ENCODE measurements around the gene NAV2.

NAV2 gene

DNA sequence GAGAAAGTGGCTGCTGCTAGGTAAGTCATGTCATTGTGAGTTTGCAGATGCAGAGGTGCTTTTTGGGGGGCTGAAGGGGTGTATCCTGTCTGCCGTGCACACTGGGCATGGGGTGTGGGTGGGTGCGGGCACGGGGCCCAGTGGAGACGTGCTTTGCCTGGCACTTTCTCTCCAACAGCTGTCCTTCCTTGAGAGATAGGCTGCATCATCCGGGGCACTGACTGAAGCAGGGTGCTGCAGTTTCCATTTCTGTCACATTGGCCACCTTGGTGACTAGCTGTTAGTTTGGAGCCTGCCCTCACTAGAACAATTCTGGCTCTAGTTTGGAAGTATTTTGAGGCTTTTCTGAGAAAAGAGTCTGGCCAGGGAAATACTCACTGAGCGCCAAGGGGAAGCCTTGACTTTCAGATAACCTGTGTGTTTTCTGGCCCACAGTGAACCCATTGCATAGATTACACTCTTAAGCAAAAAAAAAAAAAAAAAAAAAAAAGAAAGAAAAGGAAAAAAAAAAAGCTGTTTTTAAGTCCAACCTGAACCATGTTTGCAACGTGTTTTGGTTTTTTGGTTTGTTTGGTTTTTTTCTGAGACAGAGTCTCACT is 219.2 kb downstream of the NAV2 start:
- FAIRE-seq: no peak

DNA sequence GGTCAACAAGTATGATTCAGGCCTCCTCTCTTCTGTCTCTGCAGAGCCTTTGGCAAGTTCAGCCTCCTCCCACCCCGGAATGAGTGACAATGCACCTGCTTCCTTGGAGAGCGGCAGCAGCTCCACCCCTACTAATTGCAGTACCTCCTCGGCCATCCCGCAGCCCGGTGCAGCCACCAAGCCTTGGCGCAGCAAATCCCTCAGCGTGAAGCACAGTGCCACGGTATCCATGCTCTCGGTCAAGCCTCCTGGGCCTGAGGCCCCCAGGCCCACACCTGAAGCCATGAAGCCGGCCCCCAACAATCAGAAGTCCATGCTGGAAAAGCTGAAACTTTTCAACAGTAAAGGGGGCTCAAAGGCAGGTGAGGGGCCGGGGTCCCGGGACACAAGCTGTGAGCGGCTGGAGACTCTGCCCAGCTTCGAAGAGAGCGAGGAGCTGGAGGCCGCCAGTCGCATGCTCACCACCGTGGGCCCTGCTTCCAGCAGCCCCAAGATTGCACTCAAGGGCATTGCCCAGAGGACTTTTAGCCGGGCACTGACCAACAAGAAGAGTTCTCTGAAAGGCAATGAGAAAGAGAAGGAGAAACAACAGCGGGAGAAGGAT is 220.6 kb downstream of the NAV2 start:
- no peak for FAIRE-seq

DNA sequence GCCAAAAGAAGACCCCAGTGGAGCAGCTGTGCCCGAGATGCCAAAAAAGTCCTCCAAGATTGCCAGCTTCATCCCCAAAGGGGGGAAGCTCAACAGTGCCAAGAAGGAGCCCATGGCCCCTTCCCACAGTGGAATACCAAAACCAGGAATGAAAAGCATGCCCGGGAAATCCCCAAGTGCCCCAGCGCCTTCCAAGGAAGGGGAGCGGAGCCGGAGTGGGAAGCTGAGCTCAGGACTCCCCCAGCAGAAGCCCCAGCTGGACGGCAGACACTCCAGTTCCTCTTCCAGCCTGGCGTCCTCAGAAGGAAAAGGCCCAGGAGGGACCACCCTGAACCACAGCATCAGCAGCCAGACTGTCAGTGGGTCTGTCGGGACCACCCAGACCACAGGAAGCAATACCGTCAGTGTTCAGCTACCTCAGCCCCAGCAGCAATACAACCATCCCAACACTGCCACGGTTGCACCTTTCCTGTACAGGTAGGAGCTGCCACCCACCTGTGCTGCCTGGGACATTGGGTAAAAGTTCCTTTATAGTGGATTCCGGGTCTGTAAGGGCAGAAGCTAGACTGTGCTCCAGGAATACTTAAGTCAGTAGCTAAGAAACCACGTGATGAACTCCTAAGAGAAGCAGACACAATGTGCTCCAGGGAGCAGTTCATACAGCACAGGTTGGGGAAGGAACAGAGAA is 221.3 kb downstream of the NAV2 start:
- no peak for FAIRE-seq

DNA sequence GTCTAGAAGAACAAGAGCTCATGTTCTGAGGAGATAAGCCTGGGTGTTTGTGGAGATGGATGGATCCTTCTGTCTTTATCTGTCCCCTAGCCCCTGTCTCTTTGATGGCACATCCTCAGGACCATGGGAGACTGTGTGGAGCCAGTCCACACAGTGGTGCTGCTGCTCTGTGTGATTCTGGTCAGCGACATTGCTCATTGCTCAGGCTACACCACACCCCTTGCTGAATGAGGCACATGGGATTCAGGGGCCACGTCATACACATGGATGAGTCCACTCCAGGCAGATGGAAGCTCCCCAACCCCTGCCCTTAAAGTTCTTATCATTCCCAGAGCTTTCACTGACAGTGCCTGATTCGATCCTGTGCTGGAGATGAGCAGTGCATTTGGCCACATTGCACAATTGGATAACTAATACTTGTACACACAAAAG is 222.2 kb downstream of the NAV2 start:
- no peak for FAIRE-seq

DNA sequence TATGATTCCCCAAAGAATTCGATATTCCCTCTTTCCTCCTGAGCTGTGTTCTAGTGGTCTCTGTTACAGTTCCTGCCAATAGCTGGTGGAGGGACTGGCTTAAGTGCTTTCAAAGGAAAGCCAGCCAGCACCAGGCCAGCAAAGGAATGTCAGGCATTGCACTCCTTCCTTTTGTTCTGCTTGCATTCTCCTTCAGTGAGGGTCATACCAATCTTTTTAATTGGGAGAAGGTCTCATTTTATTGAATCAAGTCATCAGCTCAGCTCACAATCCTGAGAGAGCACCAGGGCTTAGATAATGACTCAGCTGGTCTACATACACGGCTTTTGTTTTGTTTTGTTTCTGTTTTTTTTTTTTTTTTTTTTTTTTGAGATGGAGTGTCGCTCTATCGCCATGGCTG is 222.9 kb downstream of the NAV2 start:
- no peak for FAIRE-seq

DNA sequence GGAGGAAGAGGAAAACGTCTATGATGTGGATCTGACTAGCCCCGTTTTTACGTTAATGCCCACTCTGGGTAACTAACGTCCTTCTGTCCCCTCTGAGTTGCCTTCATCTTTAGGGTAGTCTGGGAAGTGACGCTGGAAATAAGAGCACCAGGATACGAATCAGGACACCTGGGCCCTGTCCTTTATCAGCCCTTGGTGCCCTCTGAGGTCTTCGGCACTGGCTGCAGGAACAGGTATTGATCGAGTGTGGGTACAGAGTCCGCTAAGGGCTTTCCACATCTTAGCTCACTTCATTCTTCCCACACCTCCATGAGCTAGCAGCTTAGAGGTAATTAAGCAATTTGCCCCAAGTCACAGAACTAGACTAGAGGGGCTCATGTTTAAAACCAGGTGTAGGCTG is 223.8 kb downstream of the NAV2 start:
- no peak for FAIRE-seq

DNA sequence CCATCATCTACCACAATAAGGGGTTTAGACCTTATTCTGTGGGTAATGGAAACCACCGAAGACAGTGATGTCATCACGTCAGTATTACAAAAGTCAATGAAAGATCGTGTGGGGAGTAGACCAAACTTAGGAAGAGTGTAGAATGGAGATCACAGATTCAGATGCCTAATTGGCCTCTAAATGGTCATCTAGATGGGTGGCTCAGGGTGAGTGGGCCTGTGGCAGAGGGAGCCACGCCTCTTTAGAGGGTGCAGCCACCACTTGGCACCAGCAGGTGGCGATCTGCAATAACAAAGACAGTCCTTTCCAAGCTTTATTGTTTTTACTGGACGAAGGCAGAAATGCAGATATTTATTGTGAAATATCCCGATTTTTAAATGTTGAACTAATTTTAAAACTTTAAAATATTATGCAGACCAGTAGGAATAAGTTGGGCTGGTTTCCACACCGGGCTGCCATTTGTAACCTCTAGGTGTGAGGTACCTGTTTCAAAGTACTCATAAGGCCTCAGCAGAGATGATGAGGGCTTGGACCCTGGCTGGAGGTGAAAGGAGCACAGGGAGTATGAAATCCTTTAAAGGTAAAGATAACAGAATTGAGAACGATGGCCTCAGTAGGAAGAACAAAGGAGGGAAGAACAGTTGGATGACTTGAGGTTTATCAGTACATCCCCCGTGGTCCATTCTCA is 225.7 kb downstream of the NAV2 start:
- FAIRE-seq: no peak

DNA sequence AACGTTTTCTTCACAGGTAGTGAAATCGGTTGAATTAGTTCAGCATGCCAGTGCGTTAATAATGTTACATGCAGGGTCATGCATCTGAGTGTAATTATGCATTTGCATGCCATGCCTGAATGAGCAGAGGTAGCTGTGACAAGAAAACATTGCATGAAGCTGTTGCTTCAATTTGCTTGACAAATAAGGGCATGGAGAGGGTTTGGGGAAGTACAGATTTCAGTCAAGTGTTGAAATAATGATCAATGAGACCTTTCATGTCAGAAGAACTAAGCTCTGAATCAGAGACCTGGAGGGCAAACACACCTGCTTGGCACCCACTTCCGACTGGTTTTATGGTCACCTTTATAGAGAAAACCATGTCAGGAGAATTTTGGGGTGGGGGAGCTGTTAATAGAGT is 226.2 kb downstream of the NAV2 start:
- no peak for FAIRE-seq

DNA sequence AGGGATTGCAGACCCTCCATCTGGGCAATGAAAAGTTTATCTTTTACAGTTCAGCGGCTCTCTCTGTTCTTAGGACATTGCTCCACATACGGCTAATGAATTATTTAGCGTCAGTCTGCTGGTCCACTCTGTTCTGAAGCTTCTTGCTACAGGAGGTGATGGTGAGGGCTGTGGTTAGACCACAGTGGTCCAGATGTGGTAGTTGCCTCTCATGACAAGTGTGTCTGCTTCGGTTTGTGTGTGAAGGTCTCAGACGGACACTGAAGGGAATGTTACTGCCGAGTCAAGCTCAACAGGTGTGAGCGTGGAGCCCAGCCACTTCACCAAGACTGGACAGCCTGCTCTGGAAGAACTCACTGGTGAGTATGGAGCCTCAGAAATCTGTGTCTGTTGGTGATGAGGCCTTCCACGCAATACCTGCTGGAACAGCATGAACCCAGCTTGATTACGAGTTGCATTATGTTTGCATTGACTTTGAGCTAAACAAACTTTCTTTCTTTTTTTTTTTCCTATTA is 226.8 kb downstream of the NAV2 start:
- no peak for FAIRE-seq

DNA sequence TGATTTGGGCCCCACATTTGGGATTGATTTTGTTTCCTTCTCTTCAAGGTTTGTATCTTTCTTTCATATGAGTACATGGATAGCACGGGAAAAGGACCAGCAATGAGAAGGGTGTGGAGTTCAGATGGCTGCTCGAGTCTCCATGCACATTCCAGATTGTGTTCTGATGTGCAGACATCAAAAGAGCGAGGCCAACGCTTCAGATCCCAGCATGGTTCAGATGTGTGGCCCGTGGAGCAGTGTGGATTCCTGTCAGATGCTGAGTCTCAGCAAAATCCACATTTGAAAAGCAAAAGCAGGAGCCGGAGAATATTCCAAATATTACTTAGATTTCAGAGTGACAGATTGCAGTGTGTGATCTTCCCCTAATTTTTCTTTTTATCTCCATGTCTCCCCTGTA is 228.2 kb downstream of the NAV2 start:
- FAIRE-seq: no peak

DNA sequence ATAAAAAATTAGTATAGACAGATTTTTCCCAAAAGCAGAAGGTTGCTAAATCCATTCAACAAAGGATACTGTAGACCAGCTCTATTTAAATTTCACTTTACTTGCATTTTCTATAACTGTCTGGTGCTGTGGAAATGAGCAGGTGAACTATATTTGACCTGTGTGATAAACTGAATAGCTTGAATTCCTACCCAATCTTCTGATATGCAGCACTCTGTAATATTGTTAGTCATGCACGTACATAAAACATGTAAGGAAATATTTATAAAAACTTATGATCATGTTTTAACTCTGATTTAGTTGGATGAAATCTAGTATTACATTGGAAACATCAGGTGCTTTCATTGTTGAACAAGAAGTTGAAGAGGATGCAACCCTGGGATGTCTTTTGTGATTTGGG is 234.0 kb downstream of the NAV2 start:
- no peak for FAIRE-seq

DNA sequence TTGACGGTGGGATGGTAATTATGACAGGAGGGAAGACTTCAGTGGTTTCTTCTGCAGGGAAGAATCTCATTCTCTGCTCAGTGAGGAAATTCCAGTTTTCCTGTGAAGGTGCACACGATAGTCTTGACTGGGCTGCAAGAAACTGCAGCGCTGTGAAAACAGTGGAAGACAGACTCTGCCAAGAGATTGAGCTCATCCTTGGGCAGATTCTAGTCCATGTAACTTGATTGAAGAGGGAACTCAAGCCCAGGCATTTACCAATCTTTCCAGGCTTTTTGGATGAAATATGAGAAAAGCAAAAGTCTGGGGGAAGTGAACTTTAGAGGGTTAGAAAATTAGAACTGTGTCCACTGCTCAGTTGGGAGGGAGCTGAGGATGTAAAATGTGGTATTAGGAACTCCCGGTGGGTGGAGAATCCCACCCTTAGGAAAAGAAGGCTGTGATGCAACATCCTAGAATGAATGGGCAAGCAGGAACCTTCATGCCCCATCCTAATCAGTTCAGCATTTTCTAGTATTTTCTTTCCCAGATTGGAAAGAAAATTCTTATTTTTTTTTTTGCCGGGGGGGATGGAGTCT is 235.0 kb downstream of the NAV2 start:
- FAIRE-seq: no peak

DNA sequence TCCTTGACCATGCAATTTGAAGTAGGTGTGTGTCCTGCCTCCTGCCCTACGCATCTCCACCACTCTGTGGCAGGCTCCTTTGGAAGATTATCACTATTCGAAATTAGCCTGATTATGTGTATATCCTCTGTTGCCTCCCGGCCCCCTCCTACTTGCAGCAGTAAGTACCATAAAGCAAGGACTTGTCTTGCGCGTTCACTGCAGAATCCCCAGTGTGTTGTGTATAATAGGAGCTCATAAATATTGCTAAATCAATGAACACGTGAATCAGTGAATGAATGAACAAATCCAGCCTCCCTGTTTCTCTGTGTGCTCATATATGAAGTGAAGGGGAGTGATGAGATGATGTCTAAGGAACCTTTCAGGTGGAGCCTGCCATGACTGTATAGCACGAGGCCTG is 237.0 kb downstream of the NAV2 start:
- no peak for FAIRE-seq

DNA sequence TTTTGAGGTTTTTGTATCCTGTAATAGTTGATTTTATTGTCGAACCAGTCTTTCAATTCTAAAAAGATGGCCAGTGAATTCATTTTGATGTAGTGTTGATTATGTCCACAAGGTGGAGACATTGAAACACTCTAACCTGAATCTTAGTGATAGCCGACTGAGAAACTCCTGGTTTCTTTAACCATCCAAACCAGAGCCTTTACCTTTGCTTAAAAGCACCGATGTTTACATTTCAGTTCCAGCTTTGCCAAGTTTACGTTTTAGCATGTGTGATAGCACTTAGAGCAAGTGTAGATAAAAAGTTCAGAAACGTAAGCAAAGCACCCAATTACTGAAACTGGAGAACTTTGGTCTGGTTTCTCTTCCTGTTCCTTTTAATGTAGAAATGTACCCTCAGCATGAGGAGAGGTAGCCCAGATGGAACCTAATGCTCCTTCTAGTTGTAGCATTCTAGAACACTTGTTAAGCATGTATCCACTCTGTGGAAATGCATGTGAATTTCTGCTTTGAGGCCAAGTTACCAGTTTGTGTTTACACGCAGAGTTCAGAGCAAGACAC is 239.0 kb downstream of the NAV2 start:
- FAIRE-seq: no peak

DNA sequence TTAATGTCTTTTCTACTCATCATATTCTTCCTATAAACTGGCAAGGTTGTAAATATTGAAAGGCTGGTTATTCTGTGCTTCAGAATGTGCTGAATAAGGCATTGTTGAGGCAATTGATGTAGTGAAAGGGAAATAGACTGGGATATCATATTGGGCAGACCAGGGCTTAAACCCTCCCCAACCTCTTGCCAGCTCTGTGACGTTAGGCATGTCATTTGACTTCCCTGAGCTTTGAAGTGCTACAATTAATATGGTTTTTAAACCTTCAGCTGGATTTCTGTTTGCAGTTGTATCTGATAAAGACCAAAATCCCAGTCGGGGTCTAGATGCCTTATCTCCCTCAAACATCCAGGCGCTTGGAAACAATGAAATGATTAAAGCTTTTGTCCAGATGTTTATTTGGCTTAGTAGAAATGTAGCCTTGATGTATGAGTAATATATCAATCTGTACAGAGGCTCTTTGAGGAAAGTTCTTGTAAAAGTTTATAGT is 239.5 kb downstream of the NAV2 start:
- no peak for FAIRE-seq

DNA sequence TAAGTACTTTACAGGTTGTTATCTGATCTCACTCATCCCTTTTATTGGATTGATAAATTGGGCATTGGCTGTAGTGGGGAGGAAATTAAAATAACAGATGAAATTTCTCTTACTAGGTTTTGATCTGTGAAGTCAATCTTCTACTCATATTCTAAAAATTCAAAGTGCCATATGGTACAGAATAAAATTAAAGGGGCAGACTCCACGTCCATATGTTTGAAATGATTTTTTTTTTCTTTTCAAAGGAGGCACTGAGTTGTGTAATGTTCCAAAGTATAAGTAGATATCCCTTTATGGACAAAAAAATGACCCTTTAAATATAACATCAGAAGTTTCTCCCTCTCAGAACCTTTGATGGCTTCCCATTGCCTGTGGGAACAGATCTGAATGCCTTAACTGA is 240.3 kb downstream of the NAV2 start:
- no peak for FAIRE-seq

DNA sequence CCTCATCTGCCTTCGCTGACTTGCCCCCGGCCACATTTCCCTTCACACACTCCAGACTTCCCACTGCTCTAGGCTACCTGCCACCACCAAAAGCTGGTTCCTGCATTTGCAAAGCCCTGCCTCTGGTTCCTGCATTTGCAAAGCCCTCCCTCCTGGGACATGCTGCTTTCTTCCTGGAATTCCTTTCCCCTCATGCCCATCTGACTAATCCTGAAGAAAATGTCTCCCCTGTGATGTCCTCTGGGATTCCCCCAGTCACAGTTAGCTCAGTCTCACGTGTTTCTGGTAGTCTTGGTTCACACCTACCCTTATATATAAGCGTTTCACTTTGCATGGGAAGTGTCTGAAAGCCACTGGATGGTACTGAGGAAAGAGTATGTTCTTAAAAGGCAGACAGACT is 240.7 kb downstream of the NAV2 start:
- no peak for FAIRE-seq

DNA sequence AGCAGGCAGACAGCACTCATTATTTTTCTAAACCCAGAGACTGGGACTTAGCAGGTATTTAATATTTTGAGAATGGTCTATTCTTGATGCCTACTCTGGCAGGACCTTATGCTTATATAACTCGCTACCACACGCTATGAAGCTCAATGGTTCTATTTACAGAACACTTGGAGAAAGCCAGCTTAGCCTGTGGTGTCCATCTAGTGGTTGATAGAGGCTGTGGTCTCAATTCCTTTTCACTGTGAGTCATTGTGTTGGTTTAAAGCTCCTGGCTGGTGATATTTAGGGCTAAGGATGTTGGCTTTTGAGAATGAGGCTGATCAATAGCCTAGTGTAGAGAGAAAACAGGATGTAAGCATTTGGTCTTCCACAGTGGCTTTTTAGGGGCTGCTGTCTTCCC is 241.3 kb downstream of the NAV2 start:
- no peak for FAIRE-seq

DNA sequence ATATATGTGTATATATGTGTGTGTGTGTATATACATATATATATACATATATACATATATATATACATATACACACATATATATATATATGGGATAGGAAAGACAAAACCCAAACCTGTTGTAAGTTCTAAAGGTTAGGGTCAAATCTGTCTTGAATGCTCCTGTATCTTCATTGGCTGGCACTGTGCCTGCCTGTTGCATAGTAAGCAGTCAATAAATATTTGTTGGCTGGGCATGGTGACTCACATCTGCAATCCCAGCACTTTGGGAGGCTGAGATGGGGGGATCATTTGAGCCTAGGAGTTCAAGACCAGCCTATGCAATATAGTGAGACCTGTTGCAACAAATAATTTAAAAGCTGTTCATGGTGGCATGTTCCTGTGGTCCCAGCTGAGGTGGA is 242.3 kb downstream of the NAV2 start:
- FAIRE-seq: no peak

DNA sequence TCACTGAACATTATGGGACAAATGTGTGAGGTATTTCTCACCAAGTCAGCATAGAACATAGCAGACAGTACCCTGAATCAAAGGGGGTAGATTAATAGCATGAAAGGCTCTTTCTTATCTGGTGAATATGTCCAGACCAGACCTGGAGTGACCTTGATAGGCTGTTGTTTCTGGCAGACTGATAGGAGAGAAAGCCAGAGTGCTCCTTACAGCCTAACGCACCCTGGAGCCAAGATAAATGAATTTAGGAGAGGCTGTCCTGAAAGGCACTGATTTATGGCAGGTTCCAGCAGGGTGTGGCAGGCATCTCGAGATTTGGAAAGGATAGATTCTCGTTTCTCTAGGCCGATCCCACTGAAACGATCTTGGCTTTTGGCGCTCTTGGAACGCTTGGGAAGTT is 243.0 kb downstream of the NAV2 start:
- no peak for FAIRE-seq

DNA sequence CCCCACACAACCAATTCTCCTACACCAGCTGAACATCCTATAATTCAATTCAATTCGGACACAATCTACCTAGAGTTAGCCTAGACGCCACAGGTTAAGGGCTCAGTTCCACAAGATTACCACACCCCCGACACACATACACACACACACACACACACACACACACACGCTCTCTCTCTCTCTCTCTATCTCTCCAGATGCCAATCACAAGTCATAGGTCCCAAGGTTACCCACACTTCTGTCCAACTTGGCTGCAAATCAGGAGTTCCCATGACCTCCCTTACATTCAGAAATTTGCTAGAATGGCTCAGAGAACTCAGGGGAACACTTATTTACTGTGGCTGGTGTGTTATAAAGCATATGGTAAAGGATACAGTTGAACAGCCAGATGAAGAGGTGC is 243.6 kb downstream of the NAV2 start:
- FAIRE-seq: no peak

DNA sequence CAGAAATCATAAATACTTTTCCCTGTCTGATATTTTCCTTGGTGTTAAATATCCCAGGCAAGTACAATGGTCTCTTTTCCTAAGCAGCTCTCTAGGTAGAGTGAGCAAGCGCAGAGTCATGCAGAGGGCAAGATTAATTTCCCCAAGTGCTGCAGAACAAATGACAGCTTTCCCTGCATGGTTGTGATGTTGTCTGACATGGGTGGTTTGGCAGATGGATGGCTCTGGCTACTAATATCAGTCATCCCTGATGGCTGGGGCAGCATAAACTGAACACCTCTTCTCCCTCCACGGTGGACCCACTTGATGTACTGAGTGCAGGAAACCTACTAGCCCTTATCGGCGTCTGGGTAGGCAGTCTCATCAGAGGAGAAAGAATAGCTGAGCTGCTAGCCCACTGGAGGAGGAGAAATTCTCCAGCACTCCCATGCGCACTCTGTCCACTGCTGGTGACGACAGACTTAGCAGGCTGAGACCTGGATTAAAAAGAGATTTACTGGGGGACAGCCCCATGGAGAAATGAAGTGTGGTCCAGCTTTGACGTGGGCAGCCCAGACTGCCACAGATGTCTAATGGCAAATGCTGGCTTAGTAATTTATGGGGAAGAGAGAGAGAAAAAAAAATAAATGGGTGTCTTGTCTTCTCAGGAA is 244.8 kb downstream of the NAV2 start:
- no peak for FAIRE-seq
